Prostate gland (tissue), 2 donors: Measurements from ENCODE around the gene TBC1D7. TPM values are rescaled to one million over a fixed set of nuclear protein-coding genes. Genes with fewer than 3 reads are reported as not detected.

ENCODE experiments used
- DNase-seq: peaks from one replicate; pipeline ENCODE4 v3.0.0-alpha.2; 2019; ENCODE audit warnings: low spot score
- H3K27ac ChIP-seq, 2 donors: fragments of 200-600 bp; sonication (generic); 2 replicates each; pipeline ENCODE4 v1.5.1; 2017 to 2019
- H3K27me3 ChIP-seq: fragments of 200-600 bp; sonication (generic); replicated peaks from 2 replicates; pipeline ENCODE4 v1.5.1; 2019; ENCODE audit not compliant: insufficient read depth
- H3K36me3 ChIP-seq, 2 donors: fragments of 200-600 bp; sonication (generic); 1 replicate in 1 of 2; 2 replicates in 1 of 2; pipeline versions ENCODE4 v1.5.1 to v1.8.1; 2017 to 2019
- H3K4me1 ChIP-seq: fragments of 200-600 bp; sonication (generic); replicated peaks from 2 replicates; pipeline ENCODE4 v1.5.1; 2019
- H3K4me3 ChIP-seq, 2 donors: fragments of 200-600 bp; sonication (generic); 2 replicates each; pipeline ENCODE4 v1.5.1; 2017 to 2019
- H3K9me3 ChIP-seq: fragments of 200-600 bp; sonication (generic); 2 replicates; pipeline ENCODE4 v1.5.1; 2017
- CTCF ChIP-seq, 4 experiments: fragments of 200-600 bp in 2 of 4; fragments of 450-650 bp in 2 of 4; sonication (generic) in 2 of 4; IDR thresholded peaks; 1 replicate in 3 of 4; 2 replicates in 1 of 4; pipeline ENCODE4 v1.5.1; 2016 to 2019; ENCODE audit warnings: antibody characterized with exemption in 4 of 4, mild to moderate bottlenecking in 2 of 4, moderate library complexity in 2 of 4
- POLR2A ChIP-seq: fragments of 450-650 bp; IDR thresholded peaks from one replicate; pipeline ENCODE4 v1.6.1; 2016; ENCODE audit warnings: antibody characterized with exemption, mild to moderate bottlenecking
- POLR2AphosphoS5 ChIP-seq: sonication (generic); formaldehyde crosslinking; IDR thresholded peaks from one replicate; pipeline ENCODE4 v1.6.1; 2017; ENCODE audit warnings: antibody characterized with exemption
- WGBS: methylation state at CpG from one replicate; pipeline ENCODE4 v1.1.5; 2018; 5-methylcytosine and 5-hydroxymethylcytosine counted together
- intact Hi-C: fragments of 100-400 bp; cut with DNase I; formaldehyde crosslinking; loops from one replicate; pipeline ENCODE4 v1.14.2; 2022
- total RNA-seq, 2 donors: library from RNA; depleted of rRNA; stranded (reverse); fragments of >200 nt; gene quantifications; one replicate each; pipeline ENCODE4 v1.1.0, GENCODE V29; 2016

TBC1D7 gene
- total RNA-seq, 2 donors from 2014 or later: 11.6 to 27.9 TPM

- Histone ChIP-seq H3K9me3 (no peaks in the 10 kb centered on the region), H3K27me3 (no peaks in the 10 kb centered on the region), H3K4me3 (no peak overlapping the region), H3K27ac (no peak overlapping the region), H3K4me1 (no peaks in the 10 kb centered on the region), H3K36me3 (peaks cover 0 to 10% of the 10 kb centered on the region in 2 donors)
- WGBS: 77% methylated on average over 3 of the region's 3 CpGs
- intact Hi-C loops: no loop called here
- no peak for TF ChIP-seq POLR2A
- TF ChIP-seq CTCF (IDR thresholded peaks at IDR 0.05): no peak
- TF ChIP-seq POLR2AphosphoS5: no peak
- no peak for DNase-seq
These were observed 29.9 kb downstream of the TBC1D7 start for GRCh38 chr6:13298446-13298845.

GRCh38 chr6:13297391-13297790 is 30.9 kb downstream of the TBC1D7 start:
- DNase-seq: no peak
- Histone ChIP-seq H3K9me3 (no peaks in the 10 kb centered on the region), H3K27me3 (no peaks in the 10 kb centered on the region), H3K4me3 (no peak overlapping the region), H3K36me3 (peaks cover 0 to 10% of the 10 kb centered on the region in 2 donors), H3K4me1 (no peaks in the 10 kb centered on the region), H3K27ac (no peak overlapping the region)
- TF ChIP-seq POLR2A (no peak), CTCF (IDR thresholded peaks at IDR 0.05) (no peak), POLR2AphosphoS5 (no peak)
- WGBS: 83% methylated on average over 5 of the region's 5 CpGs
- intact Hi-C loops: no loop called here

- Histone ChIP-seq H3K9me3 (no peaks in the 10 kb centered on the region), H3K4me1 (no peaks in the 10 kb centered on the region), H3K27me3 (no peaks in the 10 kb centered on the region), H3K4me3 (no peak overlapping the region), H3K36me3 (peaks cover 0 to 10% of the 10 kb centered on the region in 2 donors), H3K27ac (no peak overlapping the region)
- TF ChIP-seq POLR2AphosphoS5 (no peak), CTCF (IDR thresholded peaks at IDR 0.05) (no peak), POLR2A (no peak)
- WGBS: 89% methylated on average over 9 of the region's 9 CpGs
- intact Hi-C loops: no loop called here
- DNase-seq: no peak
These were observed 31.8 kb downstream of the TBC1D7 start for GRCh38 chr6:13296536-13296997.

GRCh38 chr6:13295576-13295975 is 32.8 kb downstream of the TBC1D7 start:
- Histone ChIP-seq H3K9me3 (no peaks in the 10 kb centered on the region), H3K4me1 (no peaks in the 10 kb centered on the region), H3K27ac (no peak overlapping the region), H3K4me3 (no peak overlapping the region), H3K27me3 (no peaks in the 10 kb centered on the region), H3K36me3 (peaks cover 0 to 10% of the 10 kb centered on the region in 2 donors)
- intact Hi-C loops: no loop called here
- no peak for DNase-seq
- WGBS: 96% methylated on average over 11 of the region's 11 CpGs
- TF ChIP-seq POLR2AphosphoS5 (no peak), POLR2A (no peak), CTCF (IDR thresholded peaks at IDR 0.05) (no peak)

- no peaks in the 10 kb centered on the region for H3K9me3 ChIP-seq
- H3K27ac ChIP-seq: no peak overlapping the region
- no peaks in the 10 kb centered on the region for H3K27me3 ChIP-seq
- DNase-seq: no peak
- H3K4me1 ChIP-seq: no peaks in the 10 kb centered on the region
- no peak for TF ChIP-seq POLR2A
- no peak for TF ChIP-seq POLR2AphosphoS5
- no peak for TF ChIP-seq CTCF (IDR thresholded peaks at IDR 0.05)
- intact Hi-C loops: no loop called here
- no peak overlapping the region for H3K4me3 ChIP-seq
- H3K36me3 ChIP-seq: peaks cover 0 to 10% of the 10 kb centered on the region in 2 donors
- 80% methylated on average over 13 of the region's 13 CpGs for WGBS
These were observed 33.8 kb downstream of the TBC1D7 start for GRCh38 chr6:13294499-13295069.
